Fibroblast of pulmonary artery (primary cell): Measurements from ENCODE around the gene ALPG.
"Not testable (repeated sequence)": the region's sequence is repeated elsewhere in the genome, so short reads cannot be mapped to it uniquely, and the experiment has no call there.

Experiments
- DNase-seq: peaks from one replicate; pipeline ENCODE4 v3.0.0-alpha.2; 2010; ENCODE audit warnings: low read depth
- H3K4me3 ChIP-seq: replicated peaks from 2 replicates; pipeline ENCODE4 v1.5.1; 2011; ENCODE audit warnings: low read depth, mild to moderate bottlenecking, control low read depth, low read length, moderate library complexity
- CTCF ChIP-seq: IDR thresholded peaks from 2 replicates; pipeline ENCODE4 v1.5.1; 2011; ENCODE audit warnings: mild to moderate bottlenecking, control low read depth, low read length, inconsistent platforms; ENCODE audit errors: missing control alignments

The ALPG gene

GRCh38 chr2:232365621-232366321 lies 40.9 kb upstream of the ALPG start:
- no peak overlapping the region for H3K4me3 ChIP-seq
- DNase-seq, result peak; percentile 39
- TF ChIP-seq CTCF, result peak; percentile 44

GRCh38 chr2:232366461-232366860 lies 40.2 kb upstream of the ALPG start:
- H3K4me3 ChIP-seq, DNase-seq: not testable (repeated sequence)

DNA sequence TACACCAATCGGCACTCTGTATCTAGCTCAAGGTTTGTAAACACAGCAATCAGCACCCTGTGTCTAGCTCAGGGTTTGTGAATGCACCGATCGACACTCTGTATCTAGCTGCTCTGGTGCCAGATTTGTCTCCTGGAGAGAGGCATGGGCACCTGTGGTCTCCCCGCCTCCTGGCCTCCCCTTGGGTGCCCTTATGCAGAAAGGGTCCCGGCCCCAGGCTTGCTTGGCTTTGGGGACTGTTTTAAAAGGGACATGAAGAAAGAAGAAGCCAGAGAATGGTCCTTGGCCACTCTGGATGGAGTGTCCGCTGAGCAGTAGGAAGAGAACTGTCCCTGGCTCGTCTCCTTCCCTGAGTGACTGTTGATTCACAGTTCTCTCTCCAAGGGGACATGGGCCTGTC lies 39.6 kb upstream of the ALPG start:
- no peak for DNase-seq

DNA sequence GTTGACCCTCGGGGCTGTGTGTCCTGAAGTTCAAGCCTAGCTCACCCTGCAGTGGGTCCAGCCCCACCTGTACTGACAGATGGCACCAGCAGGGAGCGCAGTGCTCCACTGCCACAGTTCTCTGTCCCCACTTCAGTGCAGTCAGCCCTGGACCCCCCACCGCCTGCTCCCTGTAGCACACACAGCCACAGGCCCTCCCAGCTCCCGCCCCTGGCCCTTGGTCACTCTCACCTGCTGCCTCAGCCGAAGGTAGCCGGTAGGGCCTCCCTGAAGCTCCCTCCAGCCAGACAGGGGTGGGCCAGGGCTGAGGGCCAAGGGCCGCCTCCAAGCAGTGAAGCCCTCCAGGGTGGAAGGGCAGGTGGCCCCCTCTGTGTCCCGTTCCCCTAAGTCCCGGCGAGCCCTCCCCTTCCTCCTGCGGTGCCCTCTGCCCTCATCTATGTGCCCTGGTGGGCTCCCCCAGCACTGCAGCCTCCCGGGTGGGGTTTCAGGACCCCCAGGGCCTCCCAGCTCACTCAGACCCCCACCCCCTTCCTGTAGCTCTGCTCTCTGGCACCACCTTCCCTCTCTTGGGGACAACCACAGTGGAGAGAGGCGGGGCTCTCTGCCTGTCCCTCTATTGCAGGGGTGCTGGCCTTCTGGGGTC lies 38.9 kb upstream of the ALPG start:
- H3K4me3 ChIP-seq, result no peak overlapping the region
- TF ChIP-seq CTCF, result peak; percentile 8
- DNase-seq, result no peak

More for the DNA sequence above, 39.6 kb upstream of the ALPG start:
- H3K4me3 ChIP-seq, result no peak overlapping the region
- TF ChIP-seq CTCF, result no peak

DNA sequence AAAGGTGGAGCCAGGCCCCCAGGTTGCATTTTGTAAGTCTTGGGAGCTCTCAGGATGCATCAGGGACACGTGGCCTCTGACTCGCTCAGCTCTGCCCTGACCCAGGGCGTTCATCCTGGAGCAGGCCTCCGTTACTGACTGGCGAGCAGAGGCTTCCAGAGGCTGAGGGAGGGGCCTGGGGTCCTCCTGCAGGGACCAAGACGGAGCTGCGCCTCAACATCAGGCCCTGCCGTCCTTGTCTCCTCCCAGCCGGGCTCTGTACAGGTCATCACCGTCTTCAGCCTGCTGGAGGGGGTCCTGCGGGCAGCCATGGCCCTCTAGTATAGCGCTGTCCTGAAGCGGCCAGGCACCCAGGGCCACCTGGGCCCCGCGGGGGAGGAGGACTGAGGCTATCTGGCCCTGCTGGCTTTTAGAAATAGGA lies 38.3 kb upstream of the ALPG start:
- no peak for TF ChIP-seq CTCF
- DNase-seq, result no peak

DNA sequence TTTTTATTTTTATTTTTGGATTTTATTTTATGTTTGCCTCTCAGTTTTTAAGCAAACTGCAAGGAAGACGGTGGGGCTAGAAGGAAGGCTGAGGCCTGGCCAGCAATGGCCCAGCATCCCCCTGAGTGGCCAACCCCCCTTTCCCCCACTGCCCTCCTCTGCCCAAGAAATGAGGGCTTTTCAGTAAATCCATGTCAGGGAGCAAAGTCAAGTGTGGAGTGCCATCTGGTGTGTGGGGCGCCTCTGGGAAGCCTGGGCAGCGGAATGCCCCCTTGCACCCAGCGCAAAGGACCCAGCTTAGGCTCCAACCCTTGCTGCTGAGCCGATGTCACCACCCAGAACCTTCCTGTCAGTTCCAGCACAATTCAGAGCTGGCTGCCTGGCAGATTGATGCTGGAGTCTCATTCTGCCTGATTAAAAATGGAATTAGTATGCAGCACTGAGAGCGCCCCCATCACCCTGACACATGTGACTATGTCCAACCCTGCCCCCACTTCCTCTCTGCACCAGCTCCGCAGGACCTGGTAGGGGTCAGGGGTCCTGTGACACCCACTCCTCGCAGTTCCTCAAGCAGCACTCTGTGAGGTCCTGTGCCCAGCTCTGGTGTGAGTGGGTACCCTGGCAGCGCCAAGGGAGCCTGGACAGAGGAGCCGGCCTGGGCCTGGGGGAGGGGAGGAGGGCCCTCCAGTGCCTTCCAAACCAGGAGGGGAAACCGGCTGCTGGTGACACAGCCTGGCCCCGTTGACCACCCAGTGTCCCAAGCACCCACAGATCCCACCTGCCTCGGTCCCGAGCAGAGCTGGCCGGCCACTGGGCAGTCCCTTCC lies 37.3 kb upstream of the ALPG start:
- no peak for DNase-seq
- no peak overlapping the region for H3K4me3 ChIP-seq
- TF ChIP-seq CTCF, result no peak

More for the DNA sequence above, 38.3 kb upstream of the ALPG start:
- no peak overlapping the region for H3K4me3 ChIP-seq

DNA sequence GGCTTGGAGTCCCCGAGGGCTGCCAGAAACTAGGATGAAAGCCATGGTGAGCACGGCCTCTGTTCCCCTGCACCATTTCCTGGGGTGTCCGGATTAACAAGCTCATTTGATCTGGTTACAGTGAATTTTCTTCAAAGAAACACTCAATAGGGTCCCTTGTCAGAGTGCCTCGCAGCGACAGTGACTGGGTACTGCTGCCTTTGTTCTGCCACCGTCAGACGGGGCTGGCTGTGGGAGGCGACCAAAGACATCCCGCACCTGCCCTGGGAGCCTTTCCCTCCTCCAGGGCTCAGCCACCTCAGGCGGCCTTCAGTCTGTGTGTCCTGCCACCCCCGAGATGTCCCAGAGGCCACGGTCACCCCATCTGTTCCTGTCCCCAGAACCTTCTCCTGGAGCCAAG lies 36.6 kb upstream of the ALPG start:
- H3K4me3 ChIP-seq, DNase-seq: not testable (repeated sequence)
